ENCODE results near the gene PHLDB3. TPM values are rescaled to one million over a fixed set of nuclear protein-coding genes. Genes with fewer than 3 reads are reported as not detected.

The PHLDB3 gene
- total and polyA plus RNA-seq, 2 of the 13 experiments (the other 11 are each of a cell fraction or from before 2014, with no cell fraction given) = 11.3 to 14.5 TPM

GRCh38 chr19:43526884-43527859, 22.6 kb upstream of the PHLDB3 start, which contains the start of gene ETHE1 (continued):
- peak; percentile 35 for TF ChIP-seq PAXIP1 (CRISPR knock-in tag; conservative IDR thresholded peaks at IDR 0.05)
- TF ChIP-seq SALL2 (CRISPR knock-in tag; IDR thresholded peaks at IDR 0.05) = peak; percentile 55; the same call in 1 of the 2 replicates
- TF ChIP-seq SNAPC2 (CRISPR knock-in tag; IDR thresholded peaks at IDR 0.05) = peak; percentile 80; the same call in 1 of the 2 replicates
- TF ChIP-seq ZFP36L2 (CRISPR knock-in tag; IDR thresholded peaks at IDR 0.05) = no peak
- peak; percentile 56 to 94 for TF ChIP-seq POLR2A (IDR thresholded peaks at IDR 0.05; ENCODE audit: insufficient read depth in 1 of 2, low read depth in 2 of 2, low read length in 2 of 2)
- peak; percentile 58; the same call in 1 of the 2 replicates for TF ChIP-seq ETV5 (CRISPR knock-in tag; IDR thresholded peaks at IDR 0.05; ENCODE audit: borderline replicate concordance)
- TF ChIP-seq MXD1 (CRISPR knock-in tag; IDR thresholded peaks at IDR 0.05) = 0 out of 2 replicates have a peak, but pooled peaks have one; percentile 44
- no peak for TF ChIP-seq TAF15 (IDR thresholded peaks at IDR 0.05; ENCODE audit: low read depth, low read length, poor library complexity, severe bottlenecking)
- no peak for TF ChIP-seq HMG20A (CRISPR knock-in tag; IDR thresholded peaks at IDR 0.05; ENCODE audit: borderline replicate concordance)
- TF ChIP-seq, protein P1, sequence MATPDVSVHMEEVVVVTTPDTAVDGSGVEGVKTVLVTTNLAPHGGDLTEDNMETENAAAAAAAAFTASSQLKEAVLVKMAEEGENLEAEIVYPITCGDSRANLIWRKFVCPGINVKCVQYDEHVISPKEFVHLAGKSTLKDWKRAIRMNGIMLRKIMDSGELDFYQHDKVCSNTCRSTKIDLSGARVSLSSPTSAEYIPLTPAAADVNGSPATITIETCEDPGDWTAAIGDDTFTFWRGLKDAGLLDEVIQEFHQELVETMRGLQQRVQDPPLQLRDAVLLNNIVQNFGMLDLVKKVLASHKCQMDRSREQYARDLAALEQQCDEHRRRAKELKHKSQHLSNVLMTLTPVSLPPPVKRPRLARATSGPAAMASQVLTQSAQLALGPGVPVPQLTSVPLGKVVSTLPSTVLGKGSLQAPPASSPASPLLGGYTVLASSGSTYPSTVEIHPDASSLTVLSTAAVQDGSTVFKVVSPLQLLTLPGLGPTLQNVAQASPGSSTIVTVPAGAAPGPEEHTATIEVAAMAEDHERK (CRISPR knock-in tag; IDR thresholded peaks at IDR 0.05; ENCODE audit: low read depth) = no peak
- TF ChIP-seq JUND (CRISPR knock-in tag; IDR thresholded peaks at IDR 0.05) = no peak
- TF ChIP-seq ZNF546 (CRISPR knock-in tag; conservative IDR thresholded peaks at IDR 0.05) = peak; percentile 66; the same call in 1 of the 2 replicates
- TF ChIP-seq ZFP90 (CRISPR knock-in tag; IDR thresholded peaks at IDR 0.05; ENCODE audit: borderline replicate concordance) = no peak; the same call in 1 of the 2 replicates
- no peak for TF ChIP-seq ZNF839 (CRISPR knock-in tag; IDR thresholded peaks at IDR 0.05; ENCODE audit: borderline replicate concordance)
- no peak for TF ChIP-seq SP140L (CRISPR knock-in tag; IDR thresholded peaks at IDR 0.05; ENCODE audit: borderline replicate concordance)
- peak; percentile 68 for TF ChIP-seq THAP11 (CRISPR knock-in tag; IDR thresholded peaks at IDR 0.05)
- no peak for TF ChIP-seq ZNF569 (CRISPR knock-in tag; IDR thresholded peaks at IDR 0.05; ENCODE audit: borderline replicate concordance)
- TF ChIP-seq MAFG (CRISPR knock-in tag; IDR thresholded peaks at IDR 0.05) = no peak
- peak; percentile 92 for TF ChIP-seq HNRNPLL (IDR thresholded peaks at IDR 0.05; ENCODE audit: low read depth, low read length, poor library complexity, severe bottlenecking)
- TF ChIP-seq, protein P2, sequence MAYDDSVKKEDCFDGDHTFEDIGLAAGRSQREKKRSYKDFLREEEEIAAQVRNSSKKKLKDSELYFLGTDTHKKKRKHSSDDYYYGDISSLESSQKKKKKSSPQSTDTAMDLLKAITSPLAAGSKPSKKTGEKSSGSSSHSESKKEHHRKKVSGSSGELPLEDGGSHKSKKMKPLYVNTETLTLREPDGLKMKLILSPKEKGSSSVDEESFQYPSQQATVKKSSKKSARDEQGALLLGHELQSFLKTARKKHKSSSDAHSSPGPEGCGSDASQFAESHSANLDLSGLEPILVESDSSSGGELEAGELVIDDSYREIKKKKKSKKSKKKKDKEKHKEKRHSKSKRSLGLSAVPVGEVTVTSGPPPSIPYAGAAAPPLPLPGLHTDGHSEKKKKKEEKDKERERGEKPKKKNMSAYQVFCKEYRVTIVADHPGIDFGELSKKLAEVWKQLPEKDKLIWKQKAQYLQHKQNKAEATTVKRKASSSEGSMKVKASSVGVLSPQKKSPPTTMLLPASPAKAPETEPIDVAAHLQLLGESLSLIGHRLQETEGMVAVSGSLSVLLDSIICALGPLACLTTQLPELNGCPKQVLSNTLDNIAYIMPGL (CRISPR knock-in tag; IDR thresholded peaks at IDR 0.05; ENCODE audit: borderline replicate concordance in 1 of 2, low read depth in 1 of 2) = peak; percentile 62 to 75
- no peak for TF ChIP-seq ZBTB3 (CRISPR knock-in tag; IDR thresholded peaks at IDR 0.05; ENCODE audit: borderline replicate concordance, low read depth)
